ENCODE results near the gene LY6G5C. TPM values are rescaled to one million over a fixed set of nuclear protein-coding genes. Genes with fewer than 3 reads are reported as not detected.

LY6G5C gene
- total and polyA plus RNA-seq, 9 of the 15 experiments (the other 6 are each of a cell fraction or from before 2014, with no cell fraction given): 0.10 to 0.67 (median 0.46) TPM; not detected in 4

- TF ChIP-seq GMEB1 (CRISPR knock-in tag; IDR thresholded peaks at IDR 0.05): peak; percentile 70
- no peak for TF ChIP-seq ZNF280A (IDR thresholded peaks at IDR 0.05; ENCODE audit: low read depth, partially characterized antibody)
- TF ChIP-seq U2AF2 (optimal IDR thresholded peaks at IDR 0.05; ENCODE audit: low read depth, low read length): no peak
- TF ChIP-seq EP400 (IDR thresholded peaks at IDR 0.05): peak; percentile 91
- TF ChIP-seq NR4A1 (CRISPR knock-in tag; IDR thresholded peaks at IDR 0.05): peak; percentile 76; the same call in 1 of the 2 replicates
- TF ChIP-seq NR4A1 (tag; IDR thresholded peaks at IDR 0.05): no peak
- TF ChIP-seq VEZF1 (CRISPR knock-in tag; IDR thresholded peaks at IDR 0.05): peak; percentile 97
- no peak for TF ChIP-seq KDM1A (IDR thresholded peaks at IDR 0.05)
- TF ChIP-seq EWSR1 (IDR thresholded peaks at IDR 0.05; ENCODE audit: borderline replicate concordance, low read depth, partially characterized antibody): no peak
- no peak; the same call in 1 of the 2 replicates for TF ChIP-seq STAT6 (CRISPR knock-in tag; IDR thresholded peaks at IDR 0.05)
- peak; percentile 92 for TF ChIP-seq FOXP4 (CRISPR knock-in tag; IDR thresholded peaks at IDR 0.05; ENCODE audit: borderline replicate concordance)
- TF ChIP-seq USF1 (CRISPR knock-in tag; IDR thresholded peaks at IDR 0.05): no peak; the same call in 1 of the 2 replicates
- peak; percentile 85 for TF ChIP-seq TFAP4 (CRISPR knock-in tag; IDR thresholded peaks at IDR 0.05; ENCODE audit: borderline replicate concordance)
Measured at GRCh38 chr6:31702819-31703716, 22.2 kb upstream of the LY6G5C start, which contains the start of gene ABHD16A (continued).
